Gastrocnemius medialis (tissue), 4 donors: ENCODE data around the gene ZNF274. TPM values are rescaled to one million over a fixed set of nuclear protein-coding genes. Genes with fewer than 3 reads are reported as not detected.
"Not testable (repeated sequence)": the region's sequence is repeated elsewhere in the genome, so short reads cannot be mapped to it uniquely, and the experiment has no call there.

Experiments used
- ATAC-seq, 2 donors: fragments of 150-250 bp; one replicate each; pipeline ENCODE4 v1.9.1; 2016
- DNase-seq, 2 donors: peaks; one replicate each; pipeline ENCODE4 v3.0.0-alpha.2; 2019
- H3K27ac ChIP-seq, 4 donors: fragments of 200-600 bp; sonication (generic); 1 replicate in 1 of 4; 2 replicates in 3 of 4; pipeline ENCODE4 v1.5.1; 2016 to 2018; ENCODE audit warnings: mild to moderate bottlenecking in 2 of 4, moderate library complexity in 1 of 4
- H3K27me3 ChIP-seq, 3 donors: fragments of 200-600 bp; sonication (generic) in 2 of 3; 1 replicate in 1 of 3; 2 replicates in 2 of 3; pipeline versions ENCODE4 v1.5.1 to v1.6.0; 2016 to 2019; ENCODE audit warnings: mild to moderate bottlenecking in 1 of 3, moderate library complexity in 1 of 3
- H3K36me3 ChIP-seq, 2 donors: fragments of 200-600 bp; sonication (generic) in 1 of 2; one replicate each; pipeline ENCODE4 v1.5.1; 2017 to 2018
- H3K4me1 ChIP-seq, 2 donors: fragments of 200-600 bp; sonication (generic) in 1 of 2; one replicate each; pipeline ENCODE4 v1.5.1; 2016 to 2017; ENCODE audit warnings: mild to moderate bottlenecking in 2 of 2
- H3K4me3 ChIP-seq, 4 donors: fragments of 200-600 bp; sonication (generic) in 3 of 4; 1 replicate in 1 of 4; 2 replicates in 3 of 4; pipeline ENCODE4 v1.5.1; 2016 to 2019; ENCODE audit warnings: mild to moderate bottlenecking in 2 of 4
- H3K9me3 ChIP-seq, 3 donors: fragments of 200-600 bp; sonication (generic) in 2 of 3; 1 replicate in 1 of 3; 2 replicates in 2 of 3; pipeline ENCODE4 v1.5.1; 2016 to 2019
- POLR2A ChIP-seq, 2 donors: fragments of 450-650 bp; IDR thresholded peaks; one replicate each; pipeline ENCODE4 v1.6.1; 2017; ENCODE audit warnings: antibody characterized with exemption in 2 of 2, mild to moderate bottlenecking in 2 of 2, moderate library complexity in 2 of 2
- in situ Hi-C, 4 donors: fragments of 200-750 bp; cut with MboI; loops; one replicate each; pipeline versions ENCODE4 v1.15.0 to v1.8.0; 2017; ENCODE audit warnings: low sequenced_read_pairs in 4 of 4
- intact Hi-C: fragments of 100-400 bp; cut with DNase I; formaldehyde crosslinking; loops from one replicate; pipeline ENCODE4 v1.15.1; 2023; ENCODE audit warnings: low total_unique reads
- total RNA-seq, 4 donors: library from RNA; depleted of rRNA; stranded (reverse); fragments of >200 nt; gene quantifications; one replicate each; pipeline versions ENCODE4 v1.1.0 to v1.2.3, GENCODE V29; 2016
- TF ChIP-seq, protein P1 (sequence below), 5 experiments: fragments of 450-650 bp in 3 of 5; fragments of 200-600 bp in 2 of 5; sonication (generic) in 2 of 5; IDR thresholded peaks in 4 of 5; conservative IDR thresholded peaks in 1 of 5; 1 replicate in 4 of 5; 2 replicates in 1 of 5; pipeline ENCODE4 v1.5.1; 2016 to 2019; ENCODE audit warnings: antibody characterized with exemption in 5 of 5, mild to moderate bottlenecking in 3 of 5, moderate library complexity in 3 of 5

Gene ZNF274
- total RNA-seq: 10 to 100 TPM in 3 of 4 donors, 1 to 10 TPM in 1; 9.0 to 20.7 (median 13.4) TPM

DNA sequence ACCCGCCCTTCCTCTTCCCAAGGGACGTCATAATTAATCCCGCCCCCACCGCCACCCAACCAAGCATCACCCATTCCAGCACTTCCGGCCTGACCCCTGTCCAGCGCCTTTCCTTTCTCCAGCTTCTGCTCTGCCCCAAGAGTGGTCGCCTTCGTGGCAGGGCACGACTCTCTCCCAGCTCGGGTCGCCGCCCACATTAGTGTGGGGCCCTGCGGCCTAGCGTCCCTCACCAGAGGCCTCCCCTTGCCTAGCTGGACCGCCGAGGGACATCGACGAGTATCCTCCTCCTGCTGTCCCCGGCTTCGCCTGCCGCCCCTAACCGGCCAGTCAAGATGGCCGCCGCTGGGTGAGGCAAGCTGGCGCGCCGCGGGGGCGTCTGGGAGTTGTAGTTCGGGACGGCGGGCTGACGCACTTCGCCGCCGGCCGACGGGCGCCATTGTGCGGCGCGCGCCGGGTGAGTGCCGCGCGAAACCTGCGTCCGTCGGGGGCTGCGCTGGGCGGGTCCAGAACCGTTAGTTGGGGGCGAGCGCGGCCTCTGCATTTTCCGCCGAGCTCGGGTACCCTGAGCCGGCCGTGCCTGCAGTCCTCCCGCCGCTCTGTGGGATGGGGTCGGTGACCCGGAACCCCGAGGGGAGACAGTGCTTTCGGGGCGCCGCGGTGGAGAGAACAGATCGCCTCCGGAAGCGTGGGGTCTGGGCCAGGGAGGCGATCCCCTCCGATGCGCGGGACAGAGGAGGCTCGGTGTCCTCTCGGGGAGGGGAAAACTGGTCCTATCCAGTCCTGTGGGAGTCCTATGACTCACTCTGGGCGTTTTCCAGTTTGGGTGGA lies at the start of gene ZNF274:
Gene ZNF274, plus strand, starts transcription at position 73 of the 828 bp plus-strand sequence. CDS start 905 bp downstream, outside the sequence.
- peak; percentile 92 to 95 for ATAC-seq
- intact Hi-C loops (loop anchor here (1.0 to 10.0 kb wide), 7 partner anchors 46 to 1616 kb away; partner anchors contain the start of genes ERVK3-1, ZNF132, ZNF470 and ZNF544), in situ Hi-C loops (no loop called here)
- Histone ChIP-seq H3K27ac (peak within 1 kb of the TSS; percentile 92 to 99 (median 98)), H3K36me3 (peaks cover 22 to 78% of the 10 kb centered on the region in 2 donors), H3K9me3 (peaks cover 13 to 81% (median 53%) of the 10 kb centered on the region in 3 donors), H3K4me3 (peak within 1 kb of the TSS; percentile 82 to 94 (median 92)), H3K4me1 (peaks cover 0 to 5% of the 10 kb centered on the region in 2 donors), H3K27me3 (no peaks in the 10 kb centered on the region)
- peak; percentile 84 to 92 for DNase-seq
- TF ChIP-seq, protein P1, sequence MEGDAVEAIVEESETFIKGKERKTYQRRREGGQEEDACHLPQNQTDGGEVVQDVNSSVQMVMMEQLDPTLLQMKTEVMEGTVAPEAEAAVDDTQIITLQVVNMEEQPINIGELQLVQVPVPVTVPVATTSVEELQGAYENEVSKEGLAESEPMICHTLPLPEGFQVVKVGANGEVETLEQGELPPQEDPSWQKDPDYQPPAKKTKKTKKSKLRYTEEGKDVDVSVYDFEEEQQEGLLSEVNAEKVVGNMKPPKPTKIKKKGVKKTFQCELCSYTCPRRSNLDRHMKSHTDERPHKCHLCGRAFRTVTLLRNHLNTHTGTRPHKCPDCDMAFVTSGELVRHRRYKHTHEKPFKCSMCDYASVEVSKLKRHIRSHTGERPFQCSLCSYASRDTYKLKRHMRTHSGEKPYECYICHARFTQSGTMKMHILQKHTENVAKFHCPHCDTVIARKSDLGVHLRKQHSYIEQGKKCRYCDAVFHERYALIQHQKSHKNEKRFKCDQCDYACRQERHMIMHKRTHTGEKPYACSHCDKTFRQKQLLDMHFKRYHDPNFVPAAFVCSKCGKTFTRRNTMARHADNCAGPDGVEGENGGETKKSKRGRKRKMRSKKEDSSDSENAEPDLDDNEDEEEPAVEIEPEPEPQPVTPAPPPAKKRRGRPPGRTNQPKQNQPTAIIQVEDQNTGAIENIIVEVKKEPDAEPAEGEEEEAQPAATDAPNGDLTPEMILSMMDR (IDR thresholded peaks at IDR 0.05 in 4 of 5, conservative IDR thresholded peaks at IDR 0.05 in 1 of 5): no peak
- peak; percentile 88 to 94 for TF ChIP-seq POLR2A (IDR thresholded peaks at IDR 0.05)

DNA sequence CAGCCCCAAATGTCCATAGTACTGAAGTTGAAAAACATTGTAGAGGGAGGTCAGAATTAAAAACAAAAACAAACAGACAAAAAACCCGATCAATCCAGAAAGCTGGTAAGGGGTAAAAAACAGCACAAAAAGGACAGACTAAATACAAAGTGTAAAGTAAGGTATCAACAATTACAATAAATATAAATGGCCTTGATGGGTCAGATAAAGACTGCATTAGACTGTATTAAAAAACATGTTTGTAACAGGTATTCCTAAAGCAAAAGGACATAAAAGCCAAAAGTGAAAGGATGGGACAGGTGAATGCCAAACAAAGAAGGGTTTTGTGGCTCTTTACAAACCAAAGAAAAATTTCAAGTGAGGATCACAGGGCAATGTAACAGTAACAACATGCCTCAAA lies 48.6 kb upstream of the ZNF274 start:
- peaks cover 2 to 92% of the 10 kb centered on the region in 2 donors for H3K36me3 ChIP-seq
- no peaks in the 10 kb centered on the region for H3K27me3 ChIP-seq
- no peak overlapping the region for H3K27ac ChIP-seq
- in situ Hi-C loops: no loop called here
- no peaks in the 10 kb centered on the region for H3K4me1 ChIP-seq
- no peak overlapping the region for H3K4me3 ChIP-seq
- ATAC-seq (no peak), DNase-seq (no peak)
- intact Hi-C loops: no loop called here
- no peak for TF ChIP-seq POLR2A (IDR thresholded peaks at IDR 0.05)
- TF ChIP-seq, protein P1 (IDR thresholded peaks at IDR 0.05 in 4 of 5, conservative IDR thresholded peaks at IDR 0.05 in 1 of 5): no peak
- peaks cover 0 to 69% (median 26%) of the 10 kb centered on the region in 3 donors for H3K9me3 ChIP-seq

DNA sequence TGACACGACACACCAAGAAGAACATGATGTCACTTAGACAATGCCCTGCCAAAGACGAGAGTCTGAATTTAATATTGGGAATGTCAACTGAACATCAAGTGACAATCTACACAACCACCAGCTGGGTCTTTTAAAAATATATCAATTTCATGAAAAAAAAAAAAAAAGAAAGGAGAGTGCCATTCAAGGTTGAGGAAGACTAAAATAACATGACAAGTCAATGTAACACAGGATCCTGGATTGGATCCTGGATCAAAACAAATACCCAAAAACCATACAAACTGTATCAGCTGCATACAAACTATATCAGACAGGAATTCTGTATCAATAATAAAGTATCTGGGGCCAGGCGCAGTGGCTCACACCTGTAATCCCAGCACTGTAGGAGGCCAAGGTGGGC lies 37.0 kb upstream of the ZNF274 start:
- peaks cover 3 to 27% (median 15%) of the 10 kb centered on the region in 3 donors for H3K9me3 ChIP-seq
- peaks cover 0 to 19% (median 0%) of the 10 kb centered on the region in 3 donors for H3K27me3 ChIP-seq
- ATAC-seq (no peak), DNase-seq (no peak)
- intact Hi-C loops: no loop called here
- no peak for TF ChIP-seq POLR2A (IDR thresholded peaks at IDR 0.05)
- TF ChIP-seq, protein P1 (IDR thresholded peaks at IDR 0.05 in 4 of 5, conservative IDR thresholded peaks at IDR 0.05 in 1 of 5): no peak
- H3K27ac ChIP-seq: no peak overlapping the region
- in situ Hi-C loops: no loop called here
- peak overlapping the region in 1 of 4 donors; percentile 16 for H3K4me3 ChIP-seq
- no peaks in the 10 kb centered on the region for H3K4me1 ChIP-seq
- peaks cover 0 to 24% of the 10 kb centered on the region in 2 donors for H3K36me3 ChIP-seq

DNA sequence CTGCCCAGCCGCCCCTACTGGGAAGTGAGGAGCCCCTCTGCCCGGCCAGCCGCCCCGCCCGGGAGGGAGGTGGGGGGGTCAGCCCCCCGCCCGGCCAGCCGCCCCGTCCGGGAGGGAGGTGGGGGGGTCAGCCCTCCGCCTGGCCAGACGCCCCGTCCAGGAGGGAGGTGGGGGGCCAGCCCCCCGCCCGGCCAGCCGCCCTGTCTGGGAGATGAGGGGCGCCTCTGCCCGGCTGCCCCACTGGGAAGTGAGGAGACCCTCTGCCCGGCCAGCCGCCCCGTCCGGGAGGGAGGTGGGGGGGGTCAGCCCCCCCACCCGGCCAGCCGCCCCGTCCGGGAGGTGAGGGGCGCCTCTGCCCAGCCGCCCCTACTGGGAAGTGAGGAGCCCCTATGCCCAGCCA lies 35.4 kb upstream of the ZNF274 start:
- intact Hi-C loops, H3K4me3 ChIP-seq, in situ Hi-C loops, DNase-seq, H3K36me3 ChIP-seq, ATAC-seq, H3K27ac ChIP-seq, H3K4me1 ChIP-seq: not testable (repeated sequence)
- peaks cover 3 to 13% (median 12%) of the 10 kb centered on the region in 3 donors for H3K9me3 ChIP-seq
- peaks cover 0 to 19% (median 0%) of the 10 kb centered on the region in 3 donors for H3K27me3 ChIP-seq

DNA sequence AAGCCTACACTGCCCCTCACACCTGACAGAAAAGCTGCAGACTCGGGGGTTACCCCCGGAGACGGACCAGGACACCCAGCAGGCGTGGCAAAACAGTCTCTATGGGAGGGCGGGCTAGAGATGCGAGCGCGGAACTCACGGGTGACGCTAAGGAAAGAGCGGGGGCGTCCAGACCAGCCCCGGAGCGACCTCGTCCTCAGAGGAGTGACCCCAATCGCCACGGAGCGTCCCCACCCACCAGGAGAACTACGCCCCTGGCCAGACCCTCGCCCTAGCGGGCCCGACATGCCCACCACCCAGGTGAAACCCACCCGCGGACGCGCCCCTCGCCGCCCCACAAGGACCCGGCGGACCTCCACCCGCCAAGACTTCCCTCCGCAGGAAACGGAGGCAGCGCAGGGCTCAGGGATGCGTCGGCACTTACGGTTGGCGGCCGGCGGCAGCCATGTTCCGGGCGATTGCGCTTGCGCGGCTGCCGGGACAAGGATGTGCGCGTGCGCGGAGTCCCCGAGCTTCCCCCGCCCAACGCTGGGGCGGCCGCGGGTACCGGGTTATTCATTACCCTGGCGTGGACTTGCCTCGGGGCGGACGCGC lies 32.4 kb upstream of the ZNF274 start, which contains the start of gene ZNF329:
Gene ZNF329, minus strand, starts transcription at position 462 of the 594 bp plus-strand sequence. CDS start 21,286 bp downstream, outside the sequence.
- intact Hi-C loops (loop anchor here (10.0 kb wide), 1 partner anchor 416 kb away; no protein-coding TSS in a partner anchor), in situ Hi-C loops (no loop called here)
- Histone ChIP-seq H3K27me3 (peaks cover 0 to 19% (median 0%) of the 10 kb centered on the region in 3 donors), H3K9me3 (peaks cover 0 to 7% (median 3%) of the 10 kb centered on the region in 3 donors), H3K36me3 (no peaks in the 10 kb centered on the region), H3K4me1 (peaks cover 0 to 9% of the 10 kb centered on the region in 2 donors), H3K4me3 (peak within 1 kb of the TSS; percentile 63 to 81 (median 70)), H3K27ac (peak within 1 kb of the TSS in 3 of 4 donors; percentile 70 to 74 (median 71))
- ATAC-seq (no peak), DNase-seq (peak; percentile 30 to 36)
- no peak for TF ChIP-seq POLR2A (IDR thresholded peaks at IDR 0.05)
- TF ChIP-seq, protein P1 (IDR thresholded peaks at IDR 0.05 in 4 of 5, conservative IDR thresholded peaks at IDR 0.05 in 1 of 5): no peak
